GM21381 (cell line): ENCODE data around the gene CHEK2.
"Not testable (repeated sequence)": the region's sequence is repeated elsewhere in the genome, so short reads cannot be mapped to it uniquely, and the experiment has no call there.

Experiments
- ATAC-seq: cut with Tn5 transposase; IDR thresholded peaks from one replicate; pipeline ENCODE4 v1.9.1; 2021; ENCODE audit warnings: mild to moderate bottlenecking, moderate library complexity; ENCODE audit not compliant: unreplicated experiment

Gene CHEK2

GRCh38 chr22:28742562-28742962 lies 942 bp upstream of the CHEK2 start:
- no peak for ATAC-seq

GRCh38 chr22:28741200-28741784 lies 328 bp downstream of the CHEK2 start:
- no peak for ATAC-seq

- ATAC-seq: not testable (repeated sequence)
Measured at GRCh38 chr22:28738876-28739275, 2.7 kb downstream of the CHEK2 start.

GRCh38 chr22:28737701-28738100 lies 3.9 kb downstream of the CHEK2 start:
- ATAC-seq: no peak

- no peak for ATAC-seq
Measured at GRCh38 chr22:28736301-28737155, 5.1 kb downstream of the CHEK2 start.

GRCh38 chr22:28734393-28734792 lies 7.2 kb downstream of the CHEK2 start:
- no peak for ATAC-seq

- no peak for ATAC-seq
Measured at GRCh38 chr22:28730179-28730578, 11.4 kb downstream of the CHEK2 start.

- no peak for ATAC-seq
Measured at GRCh38 chr22:28728621-28729313, 12.9 kb downstream of the CHEK2 start.

GRCh38 chr22:28728002-28728401 lies 13.6 kb downstream of the CHEK2 start:
- no peak for ATAC-seq

- ATAC-seq: no peak
Measured at GRCh38 chr22:28718044-28718443, 23.6 kb downstream of the CHEK2 start.

- ATAC-seq: no peak
Measured at GRCh38 chr22:28716686-28717085, 24.9 kb downstream of the CHEK2 start.

- no peak for ATAC-seq
Measured at GRCh38 chr22:28715611-28716010, 26.0 kb downstream of the CHEK2 start.

GRCh38 chr22:28714043-28714628 lies 27.5 kb downstream of the CHEK2 start:
- ATAC-seq: no peak

GRCh38 chr22:28711820-28712777 lies 29.5 kb downstream of the CHEK2 start:
- no peak for ATAC-seq

- ATAC-seq: no peak
Measured at GRCh38 chr22:28711341-28711740, 30.3 kb downstream of the CHEK2 start.

- no peak for ATAC-seq
Measured at GRCh38 chr22:28710576-28711191, 30.9 kb downstream of the CHEK2 start.

GRCh38 chr22:28710107-28710506 lies 31.5 kb downstream of the CHEK2 start:
- no peak for ATAC-seq

GRCh38 chr22:28706845-28707244 lies 34.8 kb downstream of the CHEK2 start:
- no peak for ATAC-seq

- no peak for ATAC-seq
Measured at GRCh38 chr22:28703436-28703835, 38.2 kb downstream of the CHEK2 start.

GRCh38 chr22:28702891-28703290 lies 38.7 kb downstream of the CHEK2 start:
- no peak for ATAC-seq
